T-helper 2 cell (primary cell): Measurements from ENCODE around the gene MPND.
A peak's percentile ranks its signal among the peaks of the same experiment; 100 is the strongest.

Experiments used
- DNase-seq, 5 experiments: peaks; one replicate each; pipeline versions ENCODE4 v3.0.0 to v3.0.0-alpha.2; 2012 to 2022

Gene MPND

GRCh38 chr19:4385291-4386040, 42.1 kb downstream of the MPND start:
- DNase-seq, result no peak

DNA sequence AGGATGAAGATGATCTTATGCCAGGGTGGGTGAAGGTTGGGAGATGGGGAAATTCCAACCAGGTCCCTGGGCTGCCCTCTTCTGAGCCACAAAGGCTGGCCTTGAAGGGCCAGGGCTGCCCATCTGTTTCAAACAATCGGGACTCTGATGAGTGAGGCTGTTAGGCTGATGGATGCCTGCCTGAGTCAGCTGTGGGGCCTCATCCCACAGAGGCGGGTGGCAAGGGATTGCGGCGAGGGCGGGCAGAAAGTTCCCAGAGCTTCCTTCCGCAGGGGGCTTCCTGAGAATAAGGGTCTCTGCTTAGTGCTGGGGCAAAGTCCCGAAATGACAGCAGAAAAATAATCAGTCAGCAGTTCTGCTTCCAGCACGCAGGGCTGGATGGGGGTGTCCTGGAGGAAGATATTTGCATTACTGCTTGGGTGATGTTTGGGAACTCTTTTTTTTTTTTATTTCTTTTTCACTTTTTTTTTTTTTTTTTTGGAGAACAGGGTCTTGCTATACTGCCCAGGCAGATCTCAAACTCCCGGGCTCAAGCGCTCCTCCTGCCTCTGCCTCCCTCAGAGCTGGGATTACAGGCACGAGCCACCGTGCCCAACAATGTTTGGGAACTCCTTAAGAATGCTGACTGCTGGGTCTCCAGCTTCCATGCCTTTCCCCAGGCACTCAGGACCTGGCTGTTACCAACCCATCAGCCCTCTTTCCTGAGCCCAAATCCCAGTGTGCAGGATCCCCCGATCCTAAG, 42.9 kb downstream of the MPND start:
- DNase-seq, result no peak

- no peak for DNase-seq
These were observed 45.1 kb downstream of the MPND start for GRCh38 chr19:4388337-4389063.

DNA sequence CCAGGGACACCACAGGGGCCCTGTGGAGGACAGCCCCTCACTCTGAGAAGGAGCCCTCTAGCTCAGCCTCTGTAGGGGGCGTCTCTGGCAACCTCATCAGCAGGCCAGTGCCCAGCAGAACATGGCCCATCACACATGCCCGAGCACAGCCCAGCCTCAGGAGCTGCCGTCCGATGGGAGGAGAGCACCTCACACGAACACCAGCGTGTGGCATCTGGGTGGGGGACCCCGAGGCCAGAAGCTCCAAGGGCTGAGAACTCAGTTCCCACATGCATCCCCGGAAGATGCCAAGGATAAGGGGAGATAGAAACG, 45.7 kb downstream of the MPND start:
- no peak for DNase-seq

DNA sequence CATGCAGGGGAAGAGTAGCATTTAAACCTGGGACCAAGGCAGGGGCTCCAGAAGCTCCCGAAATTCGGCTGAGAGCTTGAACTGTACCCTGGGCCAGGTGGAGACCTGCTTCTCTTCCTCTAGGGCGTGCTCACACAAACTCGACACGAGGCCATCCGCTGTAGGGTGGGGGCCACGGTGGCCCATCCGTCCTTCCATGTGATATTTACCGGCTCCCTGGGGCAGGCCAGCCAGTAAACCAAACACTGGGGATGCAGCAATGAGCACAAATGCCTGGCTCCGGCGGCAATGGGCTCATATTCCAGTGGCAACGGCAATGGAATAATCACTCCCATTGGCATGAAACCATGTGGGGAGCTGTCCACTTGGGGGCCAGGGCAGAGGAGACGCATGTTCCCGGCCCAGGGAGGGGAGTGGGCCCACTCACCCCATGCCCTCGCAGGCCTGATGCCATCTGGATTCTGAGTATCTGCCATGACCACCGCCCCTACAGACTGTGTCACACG, 46.2 kb downstream of the MPND start:
- no peak for DNase-seq

- DNase-seq, result no peak
These were observed 46.7 kb downstream of the MPND start for GRCh38 chr19:4390017-4390566.

GRCh38 chr19:4390567-4391305, 47.4 kb downstream of the MPND start:
- DNase-seq, result no peak

DNA sequence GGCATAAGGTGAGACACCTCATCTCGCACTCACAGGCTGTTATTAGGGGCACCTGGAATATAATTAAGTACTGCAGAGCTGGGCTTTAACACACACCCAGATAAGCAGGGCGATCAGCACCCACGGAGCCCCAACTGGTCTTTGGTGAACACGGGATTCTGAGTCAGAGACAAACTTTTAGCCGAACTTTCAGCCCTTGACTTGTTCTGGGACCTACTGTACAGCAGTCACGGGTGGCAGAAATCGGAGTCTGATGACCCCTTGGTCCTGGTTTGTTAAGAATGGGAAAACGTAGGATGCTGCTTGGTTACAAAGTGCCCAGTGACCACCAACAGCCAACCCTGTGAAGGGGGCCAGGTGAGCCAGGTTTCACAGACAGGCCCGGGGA, 47.9 kb downstream of the MPND start:
- no peak for DNase-seq

- no peak for DNase-seq
These were observed 48.5 kb downstream of the MPND start for GRCh38 chr19:4391701-4392483.

- DNase-seq, result no peak
These were observed 50.7 kb downstream of the MPND start for GRCh38 chr19:4393947-4394590.

DNA sequence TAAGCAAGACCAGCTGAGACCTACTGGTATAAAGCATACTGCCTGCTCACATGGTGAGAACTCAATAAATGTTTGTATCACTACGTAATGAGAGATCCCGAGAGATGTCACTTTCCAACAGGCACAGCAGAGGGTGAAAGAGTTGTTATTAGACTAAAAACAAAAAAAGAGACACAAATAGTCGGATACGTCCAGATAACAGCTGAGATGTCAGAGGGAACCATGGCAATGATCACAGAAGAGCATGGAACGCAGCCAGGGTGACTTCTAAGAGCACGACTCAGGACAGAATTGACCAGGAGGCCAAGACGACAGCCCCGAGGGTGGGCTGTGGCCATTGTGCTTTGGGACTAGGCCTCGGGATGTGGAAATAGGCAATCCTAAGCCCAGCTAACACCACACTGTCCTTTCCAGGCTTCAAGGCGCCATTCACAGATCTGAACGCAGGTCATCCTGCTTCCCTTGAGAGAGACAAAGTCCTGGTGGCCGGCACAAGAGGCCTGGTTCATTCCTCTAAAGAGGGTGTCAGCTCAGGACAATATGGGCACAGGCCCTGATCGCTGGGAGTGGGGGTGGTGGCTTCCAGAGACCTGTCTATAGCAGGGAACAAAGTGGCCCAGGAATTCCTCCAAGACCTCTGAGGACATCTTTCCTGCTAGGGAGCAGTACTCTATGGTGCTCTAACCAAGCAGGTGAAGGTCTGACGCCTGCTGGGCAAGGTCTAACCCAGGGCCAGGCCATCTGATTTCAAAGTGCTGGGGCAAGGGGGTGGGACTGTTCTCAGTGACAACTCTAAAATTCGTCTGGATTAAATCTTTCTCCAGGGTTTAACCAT, 53.8 kb downstream of the MPND start:
- no peak for DNase-seq

DNA sequence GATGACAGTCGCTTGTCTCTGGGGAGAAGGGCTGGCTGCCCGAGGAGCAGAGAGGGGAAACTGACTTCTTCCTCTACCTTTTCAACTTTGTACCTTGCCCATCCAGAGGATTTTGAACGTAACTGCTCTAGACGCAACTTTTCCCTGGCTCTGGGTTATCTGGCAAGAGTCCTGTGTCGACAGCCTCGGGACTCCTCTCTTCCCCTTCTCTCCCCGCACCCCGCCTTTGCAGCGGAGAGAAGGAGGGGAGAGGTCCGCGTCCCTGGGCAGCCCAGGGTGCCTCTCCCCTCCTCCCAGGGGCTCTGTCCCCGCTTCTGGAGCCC, 56.4 kb downstream of the MPND start:
- DNase-seq, result peak in 2 of 5 experiments; percentile 21 to 50

DNA sequence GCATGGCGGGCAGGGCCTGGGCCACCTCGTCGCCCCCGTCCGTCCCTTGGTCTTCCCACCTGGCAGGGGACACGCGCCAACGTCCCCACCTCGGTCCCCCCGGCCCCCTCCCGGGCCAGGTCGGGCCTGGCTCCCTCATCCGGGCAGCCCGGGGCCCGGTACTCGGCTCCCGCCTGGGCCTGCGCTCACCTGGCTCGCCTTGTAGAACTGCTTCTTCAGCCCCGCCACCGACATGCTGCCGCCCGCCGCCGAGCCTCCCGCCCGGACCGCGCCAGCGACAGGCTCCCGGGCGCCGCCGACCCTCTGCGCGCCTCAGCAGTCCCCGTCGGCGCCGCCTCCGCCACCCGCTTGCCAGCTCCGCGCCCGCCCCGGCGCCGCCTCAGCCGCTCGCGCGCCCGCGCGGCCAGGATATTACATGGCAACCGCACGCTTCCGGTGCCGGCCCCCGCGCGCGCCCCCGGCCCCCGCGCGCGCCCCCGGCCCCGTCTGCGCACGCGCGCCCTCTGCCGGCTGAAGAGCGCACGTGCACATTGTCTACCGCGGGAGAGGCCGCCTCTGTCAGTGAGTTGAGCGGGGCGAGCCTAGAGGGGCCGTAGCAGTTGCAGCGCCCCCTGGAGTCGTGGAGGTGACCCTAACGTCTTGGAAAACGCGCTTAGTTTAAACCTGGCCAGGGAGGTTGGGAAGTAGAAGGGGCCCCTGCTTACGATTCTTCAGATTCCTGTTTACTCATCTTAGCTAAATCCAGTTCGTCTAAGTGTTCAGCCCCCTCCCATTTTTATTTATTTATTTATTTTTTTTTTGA, 57.0 kb downstream of the MPND start, which contains the start of gene SH3GL1:
Gene SH3GL1 (minus strand): TSS at position 413 of the 802 bp plus-strand sequence. CDS start 179 bp downstream, at position 234.
- DNase-seq, result peak; percentile 85 to 91 (median 88)

- DNase-seq, result no peak
These were observed 58.4 kb downstream of the MPND start for GRCh38 chr19:4401769-4402170.

DNA sequence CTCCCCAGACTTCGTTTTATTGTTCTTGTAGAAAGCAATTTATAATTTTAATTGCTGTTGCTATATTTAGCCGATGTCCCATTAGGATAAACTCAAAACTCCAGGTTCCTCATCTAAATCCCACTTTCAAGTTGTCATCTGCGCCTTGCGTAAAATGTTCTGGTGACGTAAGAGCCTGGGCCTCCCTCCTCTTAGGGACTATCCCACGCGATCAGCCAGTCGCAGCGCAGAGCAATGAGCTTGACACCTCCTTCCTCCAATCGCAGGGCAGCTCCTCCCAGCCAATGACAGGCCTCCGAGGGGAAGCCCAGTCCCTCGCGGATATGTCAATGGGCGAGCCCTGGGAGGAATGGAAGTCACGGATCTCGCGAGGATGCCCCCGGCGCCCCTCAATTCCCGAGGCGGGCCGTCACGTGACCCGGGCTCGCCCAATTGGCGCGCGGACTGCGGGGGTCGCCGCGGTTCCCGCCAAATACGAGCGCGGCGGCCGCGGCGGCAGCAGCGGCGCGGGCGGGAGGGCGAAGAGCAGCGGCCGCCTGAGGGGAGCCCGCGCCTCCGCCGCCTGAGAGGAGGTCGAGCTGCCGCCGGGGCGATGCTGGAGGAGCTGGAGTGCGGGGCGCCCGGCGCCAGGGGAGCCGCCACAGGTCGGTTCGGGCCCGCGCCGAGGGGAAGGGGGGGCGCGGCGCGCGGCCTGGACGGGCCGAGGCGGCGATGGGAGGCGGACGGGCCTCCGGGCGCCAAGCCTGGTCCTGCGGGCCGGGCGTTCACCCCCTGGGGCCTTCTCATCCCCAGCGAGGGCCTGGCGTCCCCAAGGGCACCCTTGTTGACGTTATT, 59.0 kb downstream of the MPND start, which contains the start of gene CHAF1A:
Gene CHAF1A (plus strand): TSS at position 470 of the 834 bp plus-strand sequence. CDS start 123 bp downstream, at position 593.
- DNase-seq, result peak; percentile 95 to 100 (median 98)

- no peak for DNase-seq
These were observed 59.8 kb downstream of the MPND start for GRCh38 chr19:4403005-4403761.

- no peak for DNase-seq
These were observed 62.6 kb downstream of the MPND start for GRCh38 chr19:4405977-4406376.
